Activated CD8-positive, alpha-beta memory T cell treated with anti-CD3 and anti-CD28 coated beads for 36 hours (primary cell): ENCODE data around the gene COL11A2. TPM values are rescaled to one million over a fixed set of nuclear protein-coding genes. Genes with fewer than 3 reads are reported as not detected.
"Not testable (repeated sequence)": the region's sequence is repeated elsewhere in the genome, so short reads cannot be mapped to it uniquely, and the experiment has no call there.

Experiments
- CTCF ChIA-PET: fragments of 350-600 bp; sonication (Branson Sonifier 250); formaldehyde crosslinking; loops from one replicate; lab custom pipeline; 2021; ENCODE audit warnings: antibody characterized with exemption; lab: Charles Lee
- POLR2A ChIA-PET: fragments of 350-600 bp; sonication (Branson Sonifier 250); formaldehyde crosslinking; loops from one replicate; lab custom pipeline; 2021; ENCODE audit warnings: antibody characterized with exemption; lab: Charles Lee
- total RNA-seq, 2 experiments: library from RNA; stranded (reverse); gene quantifications; one replicate each; pipeline ENCODE4 v1.2.3, GENCODE V29; 2021

COL11A2 gene
- total RNA-seq, 2 experiments from 2014 or later, result 1.1 TPM

DNA sequence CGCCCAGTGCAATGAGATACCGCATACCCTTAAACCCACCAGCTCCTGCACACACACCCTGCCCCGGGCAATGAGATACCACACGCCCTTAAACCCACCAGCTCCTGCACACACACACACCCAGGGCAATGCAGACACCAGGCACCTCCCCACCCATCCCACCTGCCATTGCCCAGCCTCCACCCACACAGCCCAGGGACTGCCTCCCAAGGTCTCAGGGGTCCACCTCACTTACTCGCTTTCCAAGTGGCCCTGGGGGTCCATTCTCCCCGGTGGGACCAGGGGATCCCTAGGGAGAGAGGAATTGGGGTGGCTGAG, 24.0 kb downstream of the COL11A2 start:
- POLR2A ChIA-PET, result no interaction called here
- CTCF ChIA-PET, result interaction anchor here (1.1 kb wide), 1 partner anchor 29 kb away, joined by 4 read pairs; no protein-coding TSS in a partner anchor

DNA sequence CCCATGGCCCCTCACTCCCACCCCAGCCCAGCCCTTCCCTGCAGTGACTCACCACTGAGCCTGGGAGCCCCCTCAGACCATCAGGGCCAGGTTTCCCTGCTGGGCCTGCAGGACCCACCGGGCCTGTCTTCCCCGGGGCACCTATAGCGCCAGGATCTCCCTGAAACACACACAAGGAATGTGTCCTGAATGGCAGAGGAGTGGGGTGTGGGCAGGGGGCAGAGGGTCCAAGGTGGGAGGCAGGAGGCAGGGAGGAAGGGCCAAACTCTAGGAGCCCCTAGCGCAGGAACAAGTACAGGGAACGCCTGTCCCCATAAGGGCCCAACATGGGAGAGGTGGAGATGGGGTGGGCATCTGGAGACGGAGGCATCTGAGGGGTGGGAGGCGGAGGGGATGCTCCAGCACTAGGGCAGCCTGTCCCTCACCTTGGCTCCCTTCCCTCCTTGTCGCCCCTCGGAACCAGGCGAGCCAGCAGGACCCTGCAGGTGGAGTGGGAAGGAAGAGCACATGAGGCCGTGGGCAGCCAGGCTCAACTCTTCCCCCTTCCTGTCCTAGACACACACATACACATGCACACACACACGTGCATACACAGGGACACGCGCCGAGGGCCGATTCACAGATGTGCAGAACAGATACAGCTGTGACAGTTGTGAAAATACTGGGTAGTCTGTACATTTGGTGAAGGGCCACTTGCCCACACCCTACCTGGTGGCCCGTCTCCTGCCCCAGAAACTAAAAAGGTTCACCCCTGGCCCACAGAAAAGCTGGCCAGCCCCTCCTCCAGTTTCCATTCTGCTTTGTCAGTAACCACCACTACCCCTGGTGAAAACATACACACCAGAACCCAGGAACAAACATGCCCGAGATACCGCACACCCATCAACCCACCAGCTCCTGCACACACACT, 24.6 kb downstream of the COL11A2 start:
- ChIA-PET POLR2A (interaction anchor here (0.5 kb wide), 1 partner anchor 83 kb away, joined by 4 read pairs; no protein-coding TSS in a partner anchor), CTCF (interaction anchor here (1.1 kb wide), 1 partner anchor 30 kb away, joined by 4 read pairs; no protein-coding TSS in a partner anchor)

DNA sequence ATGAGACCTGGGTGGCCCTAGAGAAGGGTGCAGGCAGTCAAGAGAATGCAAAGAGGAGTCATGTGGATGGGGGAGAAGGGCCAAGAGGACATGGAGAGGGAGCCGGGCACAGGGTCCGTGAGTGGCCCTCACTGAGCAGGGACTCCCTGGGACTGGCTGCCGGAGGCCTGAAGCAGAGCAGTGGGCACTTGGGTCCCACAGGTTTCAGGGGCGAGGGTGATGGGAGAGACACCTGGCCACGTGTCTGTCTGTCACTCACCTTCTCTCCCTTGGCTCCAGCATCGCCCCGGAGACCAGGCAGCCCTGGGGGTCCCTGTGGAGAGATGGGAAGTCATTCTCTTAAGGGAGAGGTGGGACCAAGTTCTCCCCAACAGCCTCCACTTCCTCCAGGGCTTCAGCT, 25.5 kb downstream of the COL11A2 start:
- ChIA-PET CTCF (no interaction called here), POLR2A (no interaction called here)

DNA sequence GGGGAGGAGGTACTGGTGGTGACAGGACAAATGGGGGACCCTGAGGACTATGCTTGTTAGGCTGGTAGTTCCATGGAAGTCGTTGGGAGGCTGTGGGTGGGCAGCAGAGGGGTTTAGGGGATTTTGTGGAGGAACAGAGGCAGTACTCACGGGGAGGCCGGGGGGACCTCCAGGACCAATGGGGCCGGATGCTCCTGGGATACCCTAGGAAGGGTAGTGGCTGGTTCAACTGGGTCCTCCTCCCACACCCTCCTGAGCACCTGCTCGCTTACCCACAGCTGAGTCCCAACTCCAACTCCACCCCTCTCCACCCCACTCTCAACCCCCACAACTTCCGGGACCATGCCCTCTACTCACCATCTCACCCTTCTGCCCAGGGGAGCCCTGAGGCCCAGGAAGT, 25.9 kb downstream of the COL11A2 start:
- CTCF ChIA-PET, result no interaction called here
- POLR2A ChIA-PET, result no interaction called here

DNA sequence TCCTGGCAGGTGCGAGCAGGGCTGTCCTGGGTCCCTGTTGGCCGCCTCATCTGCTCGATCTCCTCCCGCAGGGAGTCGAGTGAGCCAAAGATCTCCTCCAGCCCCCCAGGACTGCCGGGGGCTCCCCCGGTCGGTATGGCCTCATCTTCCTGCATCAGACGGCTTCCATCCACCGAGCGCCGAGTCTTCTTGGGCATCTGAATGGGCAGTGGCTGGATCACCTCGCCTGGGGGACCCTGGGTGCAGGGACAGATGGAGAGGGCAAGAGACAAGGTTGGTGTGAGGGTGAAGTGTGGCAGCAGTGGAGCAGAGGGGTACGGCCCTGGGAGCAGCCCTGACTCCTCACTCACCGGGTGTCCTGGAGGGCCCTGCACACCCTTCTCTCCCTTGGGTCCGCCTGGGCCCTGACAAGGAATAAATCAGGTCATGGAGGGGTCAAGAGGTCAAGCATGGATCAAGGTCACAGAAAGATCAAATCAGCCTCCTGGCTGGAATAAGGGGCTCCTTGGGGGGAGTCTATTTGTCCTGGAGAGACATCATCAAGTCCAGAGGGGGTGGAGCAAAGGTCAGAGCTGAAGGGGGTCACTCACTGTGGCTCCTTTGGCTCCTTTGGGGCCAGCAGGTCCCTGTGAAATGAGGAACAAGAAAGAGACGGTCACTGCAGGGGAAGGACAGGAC, 26.5 kb downstream of the COL11A2 start:
- ChIA-PET CTCF (no interaction called here), POLR2A (no interaction called here)

DNA sequence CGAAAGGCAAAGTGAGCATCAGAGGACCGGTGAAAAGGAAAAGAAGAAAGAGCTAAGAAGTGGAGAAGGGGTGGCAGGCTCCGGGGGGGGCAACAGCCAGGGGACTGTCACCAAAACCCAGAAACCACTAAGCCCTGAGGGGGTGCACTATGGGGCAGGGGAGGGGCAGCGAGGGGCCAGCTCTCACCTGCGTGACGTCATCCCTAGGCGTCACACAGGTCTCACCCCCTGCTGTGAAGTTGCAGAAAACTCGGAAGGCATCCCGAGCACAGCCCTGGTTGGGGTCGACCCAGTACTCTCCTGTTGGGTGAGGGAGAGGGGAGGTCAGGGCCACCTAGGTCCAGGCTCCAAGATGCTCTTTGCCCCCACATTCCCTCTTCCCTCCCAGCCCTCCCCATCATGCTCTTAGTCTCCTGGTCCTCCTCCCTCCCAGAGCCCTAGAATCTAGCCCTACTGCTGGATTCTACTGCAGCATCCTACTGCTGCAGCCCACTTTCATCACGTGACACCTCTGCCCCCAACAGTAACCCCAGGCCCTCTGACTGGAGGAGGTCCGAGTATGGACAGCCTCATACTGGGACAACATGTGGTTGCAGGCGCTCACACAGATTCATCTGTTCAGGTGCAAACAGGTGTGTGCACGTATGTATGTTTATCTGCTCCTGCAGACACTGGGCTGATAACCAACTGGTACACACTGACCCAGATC, 27.4 kb downstream of the COL11A2 start:
- POLR2A ChIA-PET, result no interaction called here
- CTCF ChIA-PET, result interaction anchor here (1.0 to 1.7 kb wide), 2 partner anchors 40 to 84 kb away, joined by 4 to 5 read pairs; no protein-coding TSS in a partner anchor

DNA sequence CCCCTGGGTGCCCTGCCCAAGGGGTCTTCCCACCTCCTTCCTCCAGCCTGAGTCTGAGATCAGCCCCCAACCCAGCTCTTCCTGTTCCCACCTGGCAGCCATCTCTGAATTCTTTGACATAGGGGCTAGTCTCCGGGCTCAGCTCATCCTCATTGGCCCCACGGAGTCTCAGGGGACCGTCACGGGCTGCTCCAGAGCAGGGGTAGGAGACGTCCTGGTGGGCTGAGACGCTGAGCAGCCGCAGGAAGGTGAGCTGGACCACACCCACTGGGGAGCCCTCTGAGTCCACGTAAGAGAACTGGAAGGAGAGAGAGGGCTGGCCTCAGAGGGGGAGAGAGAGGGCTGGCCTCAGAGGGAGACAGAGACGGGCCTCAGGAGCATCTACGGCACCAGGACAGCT, 28.1 kb downstream of the COL11A2 start:
- ChIA-PET CTCF (interaction anchor here (1.0 to 1.7 kb wide), 3 partner anchors 10 to 84 kb away, joined by 4 to 5 read pairs (median 4); no protein-coding TSS in a partner anchor), POLR2A (interaction anchor here (0.9 kb wide), 1 partner anchor 84 kb away, joined by 4 read pairs; no protein-coding TSS in a partner anchor)

DNA sequence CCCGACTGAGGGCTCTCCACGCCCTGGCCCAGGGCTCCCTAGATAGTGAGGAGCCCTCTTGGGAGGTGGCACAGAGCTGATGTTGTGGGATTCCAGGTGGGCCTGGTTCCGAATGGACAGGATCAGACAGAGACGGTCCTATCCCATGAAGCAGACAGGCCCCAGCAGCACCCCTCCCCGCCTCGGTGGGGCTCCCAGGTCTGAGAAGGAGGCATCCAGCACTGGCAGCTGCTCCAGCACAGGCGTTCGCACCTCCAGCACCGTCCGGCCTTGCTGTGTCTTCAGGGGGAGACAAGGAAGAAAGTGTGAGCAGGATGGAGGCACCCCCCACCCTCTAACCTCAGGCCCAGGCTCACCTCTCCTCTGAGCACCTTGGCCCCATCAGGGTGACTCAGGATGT, 28.7 kb downstream of the COL11A2 start:
- ChIA-PET POLR2A (interaction anchor here (0.9 kb wide), 1 partner anchor 85 kb away, joined by 4 read pairs; no protein-coding TSS in a partner anchor), CTCF (interaction anchor here (1.0 to 1.7 kb wide), 3 partner anchors 10 to 85 kb away, joined by 4 to 5 read pairs (median 4); no protein-coding TSS in a partner anchor)

DNA sequence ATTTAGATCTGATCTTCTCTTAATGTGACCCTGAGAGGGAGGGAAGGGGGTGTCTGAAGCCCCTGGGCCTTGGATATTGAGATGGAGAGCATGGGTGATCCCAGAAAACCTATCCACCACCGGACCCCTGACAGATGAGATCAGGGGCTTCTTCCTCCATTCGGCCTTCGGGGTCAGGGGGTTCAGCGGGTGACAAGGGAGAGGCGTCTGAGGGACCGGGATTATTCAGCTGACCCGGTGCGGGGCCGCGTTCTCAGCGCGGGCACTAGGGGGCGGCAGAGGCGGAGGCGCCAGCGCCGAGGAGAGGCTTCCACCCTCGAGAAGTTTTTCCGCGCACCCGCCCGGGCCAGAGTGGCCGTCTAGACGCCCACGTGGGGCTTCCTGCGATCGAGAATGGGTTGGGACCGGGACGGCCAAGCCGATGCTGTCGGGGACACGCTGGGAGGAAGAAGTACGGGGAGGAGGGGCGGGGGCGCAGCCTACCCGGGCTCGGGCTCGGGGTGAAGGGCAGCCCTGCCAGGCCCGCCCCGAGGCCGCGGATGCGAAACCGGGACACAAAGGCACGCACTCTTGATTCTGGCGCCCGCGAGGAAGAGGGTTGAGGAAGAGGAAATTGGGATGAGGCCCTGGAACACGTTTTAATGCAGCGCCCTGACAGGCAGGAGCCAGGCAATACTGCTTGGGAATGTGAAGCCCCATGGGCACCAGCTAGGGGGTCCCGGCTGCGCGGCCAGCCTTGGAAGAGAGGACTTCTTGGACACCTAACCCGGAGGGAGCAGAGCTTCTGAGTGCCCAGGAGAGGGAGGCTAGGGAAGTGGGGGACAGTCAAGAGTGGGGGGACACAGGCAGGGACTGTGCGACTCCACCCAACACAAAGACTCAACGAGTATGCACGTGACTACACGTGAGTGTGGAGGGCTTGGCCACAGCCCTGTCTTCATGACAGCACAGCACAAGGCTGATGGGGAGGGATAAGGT, 30.6 kb downstream of the COL11A2 start:
- CTCF ChIA-PET, result interaction anchor here (0.7 to 2.4 kb wide), 8 partner anchors 10 to 87 kb away, joined by 3 to 21 read pairs (median 4); no protein-coding TSS in a partner anchor

DNA sequence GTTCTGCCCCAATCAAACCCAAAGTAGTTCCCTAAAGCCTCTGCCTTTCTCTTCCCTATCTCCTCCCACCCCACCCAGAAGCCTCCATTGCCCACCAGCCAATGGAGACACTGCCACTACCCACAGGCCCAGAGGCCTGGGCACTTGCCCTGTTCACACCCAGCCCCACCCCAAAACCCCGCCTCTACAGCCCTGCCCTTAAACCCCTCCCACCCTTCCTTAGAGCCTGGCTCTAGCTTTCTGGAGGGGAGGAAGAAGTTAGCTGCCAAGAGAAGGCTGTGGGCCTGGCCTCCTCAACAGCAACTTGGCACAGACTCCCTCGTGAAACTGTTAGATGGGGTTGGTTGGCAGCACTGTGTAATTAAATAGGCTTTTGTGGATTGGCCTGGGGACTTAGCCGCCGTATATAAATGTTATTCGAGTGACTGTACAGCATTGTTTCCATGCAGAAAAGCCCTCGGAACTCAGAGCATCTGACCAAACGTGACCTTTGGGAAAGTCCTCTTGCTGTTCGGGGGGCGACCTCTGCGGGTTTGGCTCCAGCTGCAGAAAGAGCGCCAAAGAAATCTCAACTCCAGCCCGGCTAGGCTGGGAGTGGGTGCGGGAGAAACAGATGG, 31.4 kb downstream of the COL11A2 start:
- ChIA-PET CTCF (interaction anchor here (0.7 to 2.4 kb wide), 6 partner anchors 13 to 88 kb away, joined by 3 to 21 read pairs (median 4); no protein-coding TSS in a partner anchor), POLR2A (no interaction called here)

More for the DNA sequence above, 30.6 kb downstream of the COL11A2 start:
- POLR2A ChIA-PET, result no interaction called here

DNA sequence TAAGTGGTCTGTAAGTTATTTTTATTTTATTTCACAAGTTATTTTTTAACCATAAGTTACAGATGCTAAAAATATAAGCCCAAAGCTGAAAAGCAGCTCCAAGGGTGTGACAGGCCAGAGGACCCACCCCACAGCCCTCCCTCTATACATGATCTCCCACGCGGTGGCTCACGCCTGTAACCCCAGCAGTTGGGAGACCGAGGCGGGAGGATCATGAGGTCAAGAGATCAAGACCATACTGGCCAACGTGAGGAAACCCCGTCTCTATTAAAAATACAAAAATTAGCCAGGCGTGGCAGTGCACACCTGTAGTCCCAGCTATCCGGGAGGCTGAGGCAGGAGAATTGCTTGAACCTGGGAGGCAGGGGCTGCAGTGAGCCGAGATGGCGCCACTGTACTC, 32.2 kb downstream of the COL11A2 start:
- ChIA-PET POLR2A (no interaction called here), CTCF (interaction anchor here (0.6 to 1.7 kb wide), 5 partner anchors 12 to 275 kb away, joined by 3 to 4 read pairs (median 3); no protein-coding TSS in a partner anchor)

DNA sequence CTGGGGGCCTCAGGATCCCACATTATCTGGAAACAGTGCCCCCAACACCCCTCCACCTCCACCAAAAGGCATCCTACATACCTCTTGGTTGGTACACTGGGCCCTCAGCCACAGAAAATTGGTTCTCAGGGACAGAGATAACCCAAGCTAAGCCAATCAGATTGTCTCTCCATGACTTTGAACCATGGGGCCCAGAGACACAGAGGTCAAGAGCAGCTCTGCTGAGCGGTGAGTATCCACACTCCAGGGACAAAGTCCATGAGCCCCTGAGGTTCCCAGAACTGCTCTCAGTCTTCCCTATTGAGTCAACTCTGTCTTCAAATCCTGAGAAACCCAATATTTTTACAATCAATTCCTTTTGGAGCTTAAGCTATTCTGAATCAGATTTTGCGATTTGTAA, 35.3 kb downstream of the COL11A2 start:
- POLR2A ChIA-PET, result no interaction called here
- CTCF ChIA-PET, result interaction anchor here (0.9 kb wide), 1 partner anchor 91 kb away, joined by 3 read pairs; no protein-coding TSS in a partner anchor

DNA sequence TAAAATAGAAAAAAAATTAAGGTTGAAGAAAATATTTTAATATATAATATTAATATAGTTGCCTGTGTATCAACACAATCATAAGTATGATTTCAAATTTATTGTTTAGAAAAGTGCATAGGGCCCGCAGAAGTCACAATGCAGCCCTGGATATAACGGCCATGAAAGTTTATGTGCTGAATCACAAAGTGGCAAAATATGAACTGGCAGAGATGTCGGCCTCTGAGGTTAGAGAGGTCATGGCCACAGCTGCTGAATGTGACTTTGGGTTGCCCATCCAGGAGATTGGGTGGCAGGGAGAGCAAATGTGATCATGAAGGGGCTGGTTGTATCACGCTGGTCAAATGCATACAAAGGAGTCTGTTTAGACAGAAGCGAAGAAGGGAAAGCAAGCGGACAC, 35.7 kb downstream of the COL11A2 start:
- ChIA-PET CTCF (no interaction called here), POLR2A (no interaction called here)

DNA sequence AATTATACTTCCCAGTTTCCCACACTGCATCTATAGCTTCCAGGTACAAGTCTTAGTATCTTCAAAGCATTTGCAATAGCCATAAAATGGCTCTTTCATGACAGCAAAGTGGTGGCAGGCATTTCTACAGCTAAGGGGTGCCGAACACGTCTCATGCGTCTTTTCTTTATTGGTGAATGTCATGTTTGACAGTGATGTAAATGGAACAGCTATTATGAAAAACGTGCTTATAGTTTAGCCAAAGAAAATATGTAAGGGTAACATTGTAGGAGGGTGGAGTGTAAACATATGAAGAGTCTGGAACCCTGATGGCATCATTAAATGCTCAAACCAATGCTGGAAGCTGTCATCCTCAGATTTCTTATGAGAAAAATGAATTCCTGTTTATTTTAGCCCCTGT, 37.9 kb downstream of the COL11A2 start:
- CTCF ChIA-PET, result interaction anchor here (0.8 to 0.9 kb wide), 2 partner anchors 10 to 140 kb away, joined by 3 to 4 read pairs; no protein-coding TSS in a partner anchor

DNA sequence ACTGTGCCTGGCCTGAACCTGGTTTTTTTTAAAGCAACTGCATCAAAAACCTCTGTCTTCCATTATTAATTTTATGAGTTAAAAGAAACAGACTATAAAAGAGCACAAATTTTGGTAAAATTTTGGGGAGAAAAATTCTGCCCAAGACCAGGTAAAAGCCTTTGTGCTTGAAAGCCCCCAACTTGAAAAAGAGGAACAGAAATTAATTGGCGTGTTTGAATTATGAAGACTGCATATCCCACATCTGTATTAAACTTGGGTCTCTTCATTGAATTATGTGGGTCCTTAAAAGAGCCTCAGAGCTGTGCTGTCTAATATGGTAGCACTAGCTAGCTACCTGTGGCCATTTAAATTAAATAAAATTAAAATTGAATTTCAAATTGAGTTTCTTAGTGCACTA, 41.2 kb downstream of the COL11A2 start:
- ChIA-PET POLR2A (no interaction called here), CTCF (interaction anchor here (1.1 kb wide), 1 partner anchor 11 kb away, joined by 3 read pairs; no protein-coding TSS in a partner anchor)

More for the DNA sequence above, 37.9 kb downstream of the COL11A2 start:
- POLR2A ChIA-PET, result no interaction called here

DNA sequence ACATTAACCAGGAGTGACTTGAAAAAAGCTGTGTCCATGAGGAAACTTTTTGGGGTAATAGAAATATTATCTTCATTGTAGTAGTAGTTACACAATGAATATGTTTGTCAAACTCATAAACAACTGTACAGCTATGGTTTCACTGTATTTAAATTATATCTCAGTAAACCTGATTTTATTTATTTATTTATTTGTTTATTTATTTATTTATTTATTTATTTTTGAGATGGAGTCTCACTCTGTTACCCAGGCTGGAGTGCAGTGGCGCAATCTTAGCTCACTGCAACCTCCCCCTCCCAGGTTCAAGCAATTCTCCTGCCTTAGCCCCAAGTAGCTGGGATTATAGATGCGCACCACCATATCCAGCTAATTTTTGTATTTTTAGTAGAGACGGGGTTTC, 41.7 kb downstream of the COL11A2 start:
- POLR2A ChIA-PET, result not testable (repeated sequence)
- CTCF ChIA-PET, result interaction anchor here (1.9 kb wide), 1 partner anchor 43 kb away, joined by 4 read pairs; no protein-coding TSS in a partner anchor
